Adrenal gland (tissue), 12 donors: Measurements from ENCODE around the gene GTF3C5. TPM values are rescaled to one million over a fixed set of nuclear protein-coding genes. Genes with fewer than 3 reads are reported as not detected.

Source experiments
- DNase-seq, 7 donors: peaks; one replicate each; pipeline ENCODE4 v3.0.0-alpha.2; 2019 to 2020
- H3K27ac ChIP-seq, 5 donors: fragments of 200-600 bp; sonication (generic) in 4 of 5; 1 replicate in 3 of 5; 2 replicates in 2 of 5; pipeline versions ENCODE4 v1.5.1 to v1.8.0; 2016 to 2020; ENCODE audit warnings: mild to moderate bottlenecking in 1 of 5
- H3K27me3 ChIP-seq: fragments of 200-600 bp; 2 replicates; pipeline ENCODE4 v1.8.0; 2021
- H3K36me3 ChIP-seq, 2 donors: fragments of 200-600 bp; replicated peaks in 1 of 2; 1 replicate in 1 of 2; 2 replicates in 1 of 2; pipeline versions ENCODE4 v1.5.1 to v1.8.0; 2018 to 2022
- H3K4me1 ChIP-seq, 2 donors: fragments of 200-600 bp; replicated peaks in 1 of 2; 1 replicate in 1 of 2; 2 replicates in 1 of 2; pipeline versions ENCODE4 v1.5.1 to v1.8.0; 2018 to 2021
- H3K4me3 ChIP-seq, 4 donors: fragments of 200-600 bp; sonication (generic) in 3 of 4; one replicate each; pipeline ENCODE4 v1.5.1; 2016 to 2018
- H3K9me3 ChIP-seq, 3 donors: fragments of 200-600 bp; sonication (generic) in 1 of 3; replicated peaks in 1 of 3; 1 replicate in 2 of 3; 2 replicates in 1 of 3; pipeline versions ENCODE4 v1.5.1 to v1.8.0; 2016 to 2021
- POLR2A ChIP-seq, 2 donors: fragments of 450-650 bp; IDR thresholded peaks; one replicate each; pipeline ENCODE4 v1.6.1; 2017; ENCODE audit warnings: antibody characterized with exemption in 2 of 2, mild to moderate bottlenecking in 2 of 2, moderate library complexity in 1 of 2
- WGBS, 4 donors: extraction: QIAGEN DNeasy Blood & Tissue Kit in 2 of 4; methylation state at CpG; one replicate each; pipeline versions ENCODE4 v1.1.5 to v1.1.7; 2013 to 2017; 5-methylcytosine and 5-hydroxymethylcytosine counted together
- intact Hi-C, 2 donors: fragments of 100-400 bp; cut with DNase I; formaldehyde crosslinking; loops; one replicate each; pipeline versions ENCODE4 v1.14.1 to v1.15.0; 2022 to 2023
- polyA plus RNA-seq, 3 donors: library from polyadenylated mRNA; stranded (reverse); fragments of 200-250 nt in 2 of 3; fragments of 350-450 nt in 1 of 3; fragmentation: Illumina TruSeq in 1 of 3; extraction: RNeasy Lipid Tissue Mini Kit (QIAGEN cat#74804) in 1 of 3; gene quantifications; one replicate each; pipeline ENCODE4 v1.2.3, GENCODE V29; 2013 to 2014
- total RNA-seq, 9 donors: library from RNA; depleted of rRNA in 4 of 9; stranded (reverse); fragments of >200 nt in 4 of 9; fragments of 120-200 nt in 1 of 9; fragmentation: NEBNext Ultra II Directional in 1 of 9; extraction: Animal tissue kit (Norgen Biotek cat#: 25700) in 1 of 9; gene quantifications; one replicate each; pipeline versions ENCODE4 v1.1.0 to v1.2.4, GENCODE V29; 2013 to 2023
- TF ChIP-seq, protein P1 (sequence below), 6 experiments: fragments of 450-650 bp in 4 of 6; fragments of 200-600 bp in 2 of 6; sonication (generic) in 1 of 6; IDR thresholded peaks; 1 replicate in 5 of 6; 2 replicates in 1 of 6; pipeline versions ENCODE4 v1.5.1 to v1.8.0; 2016 to 2021; ENCODE audit warnings: antibody characterized with exemption in 6 of 6, mild to moderate bottlenecking in 2 of 6, moderate library complexity in 1 of 6
- donor health status: healthy with polysubstance abuse.
- donor health status: Bipolar disorder and iron deficiency.
- donor health status: DM: yes; HTN: yes; CAD: no.
- donor health status: DM: no; HTN: no; CAD: no.
- donor health status: DM: no; HTN: no; CAD: no.
- donor health status: DM: yes; HTN: yes; CAD: no.

GTF3C5 gene
- total and polyA plus RNA-seq, 12 donors = 43.9 to 139 (median 61.5) TPM

DNA sequence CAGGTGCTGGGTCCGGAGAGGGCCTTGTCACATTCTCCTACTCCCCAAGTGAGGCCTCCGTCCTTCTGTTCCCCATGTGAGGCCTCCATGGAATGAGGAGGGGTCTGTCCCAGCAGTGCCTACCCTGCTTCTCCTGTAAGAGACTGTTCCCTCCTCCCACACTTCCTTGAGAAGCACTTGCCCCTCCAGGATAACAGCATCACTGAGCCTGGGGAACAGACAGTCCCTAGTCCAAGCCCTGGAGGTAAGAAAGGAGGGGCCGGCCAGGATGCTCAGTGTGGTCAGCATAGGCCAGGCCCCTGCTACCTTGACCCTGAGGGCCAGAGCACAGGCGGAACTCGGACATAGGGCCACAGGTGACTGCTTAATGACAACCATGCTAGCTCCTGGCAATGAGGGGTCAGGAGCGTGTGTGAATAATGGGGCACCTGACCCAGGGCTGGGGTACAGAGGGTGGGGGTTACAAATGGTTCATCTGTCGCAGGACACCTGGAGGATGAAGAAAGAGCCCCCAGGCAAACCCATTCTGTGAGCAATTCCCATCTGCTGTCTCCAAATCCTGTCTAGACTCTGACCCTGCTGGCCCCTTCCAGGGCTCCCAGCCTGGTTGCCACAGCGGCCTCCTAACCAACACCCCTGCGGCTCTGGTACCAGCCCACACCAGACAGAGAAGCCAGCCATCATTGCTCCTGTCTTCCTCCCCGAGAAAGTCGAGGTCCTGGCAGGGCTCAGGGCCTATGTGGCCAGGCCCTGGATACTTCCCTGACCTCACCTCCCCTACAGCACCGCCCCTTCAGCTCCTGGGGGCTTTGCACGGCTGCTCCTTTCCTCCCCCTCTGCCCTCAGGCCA lies 69.9 kb downstream of the GTF3C5 start:
- Histone ChIP-seq H3K27me3 (no peaks in the 10 kb centered on the region), H3K4me3 (no peak overlapping the region), H3K4me1 (peaks cover 0 to 5% of the 10 kb centered on the region in 2 donors), H3K27ac (no peak overlapping the region), H3K9me3 (peaks cover 0 to 5% (median 0%) of the 10 kb centered on the region in 3 donors), H3K36me3 (peaks cover 0 to 88% of the 10 kb centered on the region in 2 donors)
- intact Hi-C loops = loop anchor here in 1 of 2 donors (5.0 kb wide), 1 partner anchor 58 kb away; no protein-coding TSS in a partner anchor
- peak in 1 of 7 donors; percentile 18 for DNase-seq
- no peak for TF ChIP-seq POLR2A (IDR thresholded peaks at IDR 0.05)
- TF ChIP-seq, protein P1, sequence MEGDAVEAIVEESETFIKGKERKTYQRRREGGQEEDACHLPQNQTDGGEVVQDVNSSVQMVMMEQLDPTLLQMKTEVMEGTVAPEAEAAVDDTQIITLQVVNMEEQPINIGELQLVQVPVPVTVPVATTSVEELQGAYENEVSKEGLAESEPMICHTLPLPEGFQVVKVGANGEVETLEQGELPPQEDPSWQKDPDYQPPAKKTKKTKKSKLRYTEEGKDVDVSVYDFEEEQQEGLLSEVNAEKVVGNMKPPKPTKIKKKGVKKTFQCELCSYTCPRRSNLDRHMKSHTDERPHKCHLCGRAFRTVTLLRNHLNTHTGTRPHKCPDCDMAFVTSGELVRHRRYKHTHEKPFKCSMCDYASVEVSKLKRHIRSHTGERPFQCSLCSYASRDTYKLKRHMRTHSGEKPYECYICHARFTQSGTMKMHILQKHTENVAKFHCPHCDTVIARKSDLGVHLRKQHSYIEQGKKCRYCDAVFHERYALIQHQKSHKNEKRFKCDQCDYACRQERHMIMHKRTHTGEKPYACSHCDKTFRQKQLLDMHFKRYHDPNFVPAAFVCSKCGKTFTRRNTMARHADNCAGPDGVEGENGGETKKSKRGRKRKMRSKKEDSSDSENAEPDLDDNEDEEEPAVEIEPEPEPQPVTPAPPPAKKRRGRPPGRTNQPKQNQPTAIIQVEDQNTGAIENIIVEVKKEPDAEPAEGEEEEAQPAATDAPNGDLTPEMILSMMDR (IDR thresholded peaks at IDR 0.05) = no peak
- 85 to 93% (median 87%) methylated on average over 12 to 13 of the region's 13 CpGs for WGBS, 4 donors

DNA sequence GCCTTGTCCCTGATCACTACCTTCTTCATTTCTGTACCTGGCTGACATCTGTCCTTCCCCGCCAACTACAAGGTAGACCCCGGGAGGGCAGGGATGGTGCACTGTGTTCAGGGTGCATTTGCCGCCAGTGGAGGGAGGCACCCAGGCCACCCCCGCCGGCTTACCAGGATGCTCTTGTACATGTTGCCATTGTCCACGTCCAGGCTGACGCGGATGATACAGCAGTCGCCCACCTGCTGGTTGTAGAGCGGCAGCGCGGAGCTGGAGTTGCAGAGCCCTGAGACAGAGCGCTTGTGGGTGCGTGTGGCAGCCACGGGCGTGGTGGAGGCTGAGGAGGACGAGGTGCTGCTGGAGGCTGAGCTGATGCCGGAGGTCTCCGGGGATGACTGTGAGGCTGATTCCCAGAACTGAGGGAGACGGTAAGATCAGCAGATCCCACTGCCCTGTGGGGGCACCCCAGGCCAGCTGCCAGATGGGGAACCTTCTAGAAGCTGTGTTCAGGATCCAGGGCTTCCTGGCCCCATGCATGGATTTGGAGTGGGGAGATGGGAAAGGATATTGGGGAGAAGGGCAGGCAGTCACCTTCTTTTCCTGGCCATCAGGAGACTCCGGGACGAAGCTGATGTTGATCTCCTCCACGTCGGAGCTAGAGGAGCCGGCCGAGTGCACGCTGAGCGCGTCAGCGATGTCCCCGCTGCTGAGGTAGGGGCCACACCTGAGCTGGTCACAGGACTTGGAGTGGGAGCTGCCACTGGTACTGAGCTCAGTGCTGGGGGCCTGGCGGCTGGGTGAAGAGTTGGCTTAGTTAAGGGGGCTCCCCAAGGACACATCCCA lies 70.8 kb downstream of the GTF3C5 start:
- TF ChIP-seq POLR2A (IDR thresholded peaks at IDR 0.05) = no peak
- TF ChIP-seq, protein P1 (IDR thresholded peaks at IDR 0.05) = no peak
- peaks cover 0 to 95% of the 10 kb centered on the region in 2 donors for H3K36me3 ChIP-seq
- intact Hi-C loops = loop anchor here (2.0 to 5.0 kb wide), 2 partner anchors 43 to 59 kb away; no protein-coding TSS in a partner anchor
- no peak overlapping the region for H3K27ac ChIP-seq
- peaks cover 0 to 5% of the 10 kb centered on the region in 2 donors for H3K4me1 ChIP-seq
- no peak overlapping the region for H3K4me3 ChIP-seq
- no peaks in the 10 kb centered on the region for H3K9me3 ChIP-seq
- DNase-seq = peak in 3 of 7 donors; percentile 14 to 53 (median 26)
- 90 to 97% (median 95%) methylated on average over 23 to 32 of the region's 32 CpGs for WGBS, 4 donors
- H3K27me3 ChIP-seq = no peaks in the 10 kb centered on the region

DNA sequence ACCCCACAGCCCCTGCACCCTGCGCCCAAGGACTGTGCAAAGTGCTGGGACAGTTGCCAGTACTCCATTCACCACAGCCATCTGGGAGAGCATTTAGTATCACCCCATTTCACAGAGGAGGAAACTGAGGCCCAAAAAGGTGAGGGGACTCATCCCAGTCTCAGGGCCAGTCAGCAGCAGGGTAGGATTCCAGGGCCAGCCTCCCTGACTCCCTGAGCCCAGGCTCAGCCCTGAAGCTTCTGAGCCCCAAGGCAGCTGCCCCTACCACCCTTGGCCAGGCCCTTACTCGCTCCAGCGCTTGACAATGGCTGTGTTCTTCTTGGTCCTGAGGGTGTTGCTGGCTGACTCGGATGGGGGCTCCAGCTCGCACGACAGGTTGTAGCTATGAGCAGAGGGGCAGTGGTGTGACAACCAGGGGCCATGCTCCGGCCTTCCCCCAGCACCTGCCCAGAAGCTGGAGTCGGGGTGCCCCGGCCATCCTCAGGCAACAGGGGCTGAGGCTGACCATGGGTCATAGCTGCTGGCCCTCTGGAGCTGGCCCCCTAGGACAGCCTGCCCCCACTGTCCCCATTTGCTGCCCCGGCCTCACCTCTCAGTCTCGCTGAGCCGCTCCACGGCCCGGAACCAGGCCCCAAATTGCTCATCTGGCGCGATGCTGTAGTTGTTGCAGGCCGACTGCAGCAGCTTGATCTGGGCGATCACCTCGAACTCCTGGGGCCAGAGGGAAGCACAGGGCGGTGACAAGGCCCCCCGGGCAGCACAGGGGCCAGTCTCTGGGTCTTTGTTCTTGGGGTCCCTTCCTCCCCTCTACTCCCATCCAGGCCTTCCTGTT lies 71.6 kb downstream of the GTF3C5 start:
- Histone ChIP-seq H3K27me3 (no peaks in the 10 kb centered on the region), H3K9me3 (no peaks in the 10 kb centered on the region), H3K27ac (no peak overlapping the region), H3K36me3 (peaks cover 0 to 96% of the 10 kb centered on the region in 2 donors), H3K4me1 (peaks cover 0 to 5% of the 10 kb centered on the region in 2 donors), H3K4me3 (no peak overlapping the region)
- 92 to 100% (median 95%) methylated on average over 1 to 21 of the region's 21 CpGs for WGBS, 4 donors
- DNase-seq = peak in 3 of 7 donors; percentile 20 to 47 (median 23)
- intact Hi-C loops = loop anchor here (2.0 to 5.0 kb wide), 2 partner anchors 42 to 60 kb away; no protein-coding TSS in a partner anchor
- no peak for TF ChIP-seq POLR2A (IDR thresholded peaks at IDR 0.05)
- TF ChIP-seq, protein P1 (IDR thresholded peaks at IDR 0.05) = no peak
